K562 (cell line): ENCODE results near the gene ZNF804A. TPM values are rescaled to one million over a fixed set of nuclear protein-coding genes. Genes with fewer than 3 reads are reported as not detected.

Experiments used
- ATAC-seq: fragments of 200-7000 bp; cut with Tn5 transposase; 3 replicates; pipeline ENCODE4 v1.9.1; 2020; ENCODE audit warnings: moderate library complexity
- BruUV-seq: library from RNA; stranded (reverse); fragments of 400-500 nt; replicated peaks from 2 replicates; lab custom pipeline; 2021; lab: Mats Ljungman, UMichigan
- CTCF ChIA-PET: fragments of 300-600 bp; formaldehyde crosslinking; extraction: SDS; loops from one replicate; lab custom pipeline; 2021; ENCODE audit warnings: low intra/inter-chr PET ratio; lab: Yijun Ruan, JAX
- POLR2A ChIA-PET: fragments of 300-600, 350-650 bp; sonication (Branson Sonifier 250); formaldehyde crosslinking; extraction: SDS; loops from one replicate; lab custom pipeline; 2021; ENCODE audit warnings: antibody characterized with exemption, inconsistent platforms; lab: Yijun Ruan, JAX
- DNase-seq, 4 experiments: peaks; one replicate each; pipeline versions ENCODE4 v3.0.0 to v3.0.0-alpha.2; 2011 to 2018; ENCODE audit warnings: low spot score in 3 of 4, mixed read lengths in 3 of 4; ENCODE audit errors: extremely low read depth in 1 of 4
- FAIRE-seq: peaks from 2 replicates; lab custom pipeline; 2011; peaks lifted over from hg19 to GRCh38; lab: Jason Lieb, UNC
- H2AFZ ChIP-seq: 2 replicates; pipeline ENCODE4 v1.6.0; 2011; ENCODE audit warnings: low read depth, low read length, control low read depth, inconsistent platforms
- H3K27ac ChIP-seq: fragments of 200-600 bp; 3 replicates; pipeline ENCODE4 v1.8.0; 2011; ENCODE audit warnings: low read depth, mild to moderate bottlenecking, control low read depth, inconsistent platforms, low read length, moderate library complexity, mixed read lengths; ENCODE audit errors: extremely low read depth
- H3K27me3 ChIP-seq, 2 experiments: fragments of 300-600 bp in 1 of 2; 2 replicates in 1 of 2; 3 replicates in 1 of 2; pipeline versions ENCODE4 v1.6.0 to v1.8.0; 2011; ENCODE audit warnings: inconsistent platforms in 2 of 2, low read length in 2 of 2, mild to moderate bottlenecking in 1 of 2, mixed read lengths in 1 of 2, moderate library complexity in 1 of 2; ENCODE audit not compliant: control insufficient read depth in 2 of 2, insufficient read depth in 2 of 2
- H3K36me3 ChIP-seq: fragments of 300-600 bp; 3 replicates; pipeline ENCODE4 v1.8.0; 2011; ENCODE audit warnings: mild to moderate bottlenecking, low read length, inconsistent platforms; ENCODE audit not compliant: control insufficient read depth, insufficient read depth
- H3K4me1 ChIP-seq, 2 experiments: fragments of 200-600 bp in 1 of 2; replicated peaks in 1 of 2; 2 replicates in 1 of 2; 3 replicates in 1 of 2; pipeline versions ENCODE4 v1.5.1 to v1.8.0; 2011; ENCODE audit warnings: inconsistent platforms in 2 of 2, low read length in 2 of 2, mild to moderate bottlenecking in 1 of 2, mixed read lengths in 1 of 2, moderate library complexity in 1 of 2; ENCODE audit not compliant: control insufficient read depth in 2 of 2, insufficient read depth in 2 of 2
- H3K4me2 ChIP-seq: 2 replicates; pipeline ENCODE4 v1.6.1; 2011; ENCODE audit warnings: low read length, control low read depth, inconsistent platforms, mixed read lengths; ENCODE audit not compliant: insufficient read depth
- H3K4me3 ChIP-seq: fragments of 200-600 bp; sonication (generic), shearing (Covaris generic); 2 replicates; pipeline ENCODE4 v1.5.1; 2016; ENCODE audit warnings: control low read depth, inconsistent platforms
- H3K79me2 ChIP-seq: fragments of 200-600 bp; 3 replicates; pipeline ENCODE4 v1.8.0; 2011; ENCODE audit warnings: low read length, inconsistent platforms; ENCODE audit not compliant: control insufficient read depth, insufficient read depth
- H3K9ac ChIP-seq, 2 experiments: 2 replicates each; pipeline versions ENCODE4 v1.6.0 to v1.6.1; 2011; ENCODE audit warnings: low read depth in 2 of 2, low read length in 2 of 2, control low read depth in 1 of 2, inconsistent platforms in 1 of 2, mild to moderate bottlenecking in 1 of 2, mixed read lengths in 1 of 2; ENCODE audit not compliant: insufficient read depth in 1 of 2
- H3K9me1 ChIP-seq: one replicate; pipeline ENCODE4 v1.6.0; 2011; ENCODE audit warnings: inconsistent platforms, mild to moderate bottlenecking, low read length, moderate library complexity; ENCODE audit not compliant: control insufficient read depth, insufficient read depth
- H3K9me3 ChIP-seq: replicated peaks from 2 replicates; pipeline ENCODE4 v1.5.1; 2011; ENCODE audit warnings: low read depth, low read length, inconsistent platforms; ENCODE audit not compliant: control insufficient read depth, insufficient read depth
- H4K20me1 ChIP-seq: replicated peaks from 2 replicates; pipeline ENCODE4 v1.6.1; 2011; ENCODE audit warnings: low read length, inconsistent platforms, mixed read lengths; ENCODE audit not compliant: control insufficient read depth, insufficient read depth
- ARID3B ChIP-seq: fragments of 250-450 bp; sonication (Bioruptor Pico); IDR thresholded peaks from 2 replicates; pipeline ENCODE4 v1.4.0; 2020; ENCODE audit warnings: borderline replicate concordance
- BMI1 ChIP-seq: fragments of 150-350 bp; IDR thresholded peaks from 2 replicates; pipeline ENCODE4 v1.6.1; 2014; ENCODE audit warnings: low read length
- CLOCK ChIP-seq: fragments of 250-450 bp; sonication (Bioruptor Pico); IDR thresholded peaks from 2 replicates; pipeline ENCODE4 v1.4.0; 2020; ENCODE audit warnings: mild to moderate bottlenecking, moderate library complexity, borderline replicate concordance
- DIDO1 ChIP-seq: fragments of 450-650 bp; IDR thresholded peaks from 2 replicates; pipeline ENCODE4 v1.6.1; 2016; ENCODE audit warnings: low read depth, missing biosample characterization, missing genetic modification characterization
- ELF4 ChIP-seq: fragments of 450-650 bp; formaldehyde crosslinking; IDR thresholded peaks from 2 replicates; pipeline ENCODE4 v1.4.0; 2022; ENCODE audit warnings: missing genetic modification characterization
- ERF ChIP-seq: fragments of 450-650 bp; formaldehyde crosslinking; IDR thresholded peaks from 2 replicates; pipeline ENCODE4 v1.4.0; 2020; ENCODE audit warnings: mild to moderate bottlenecking, mixed read lengths
- MLLT1 ChIP-seq, 2 experiments: fragments of 450-650 bp; IDR thresholded peaks; 2 replicates each; pipeline ENCODE4 v1.6.1; 2016
- NFRKB ChIP-seq: fragments of 450-650 bp; IDR thresholded peaks from 2 replicates; pipeline ENCODE4 v1.6.1; 2016; ENCODE audit warnings: low read depth
- PHF20 ChIP-seq: fragments of 450-650 bp; IDR thresholded peaks from 2 replicates; pipeline ENCODE4 v1.6.1; 2018; ENCODE audit not compliant: partially characterized antibody
- RB1 ChIP-seq: fragments of 450-650 bp; IDR thresholded peaks from 2 replicates; pipeline ENCODE4 v1.6.1; 2017; ENCODE audit warnings: low read depth, mild to moderate bottlenecking
- THAP7 ChIP-seq: fragments of 250-450 bp; sonication (Bioruptor Pico); IDR thresholded peaks from 2 replicates; pipeline ENCODE4 v1.5.0; 2021
- WGBS: fragments of 100-300 bp; shearing (Covaris generic); methylation state at CpG from one replicate; pipeline ENCODE4 v1.1.6; 2016; ENCODE audit warnings: low coverage, mixed read lengths; ENCODE audit not compliant: insufficient coverage; ENCODE audit errors: missing lambda C conversion rate; 5-methylcytosine and 5-hydroxymethylcytosine counted together
- in situ Hi-C: fragments of 300-500 bp; cut with MboI; formaldehyde crosslinking; loops from 4 replicates; pipeline ENCODE4 v1.15.0; 2018; ENCODE audit warnings: inconsistent platforms, mixed read lengths
- intact Hi-C: fragments of 100-400 bp; cut with micrococcal nuclease; formaldehyde crosslinking; loops from 2 replicates; pipeline ENCODE4 v1.14.2; 2022
- polyA plus RNA-seq, 8 experiments: library from polyadenylated mRNA; depleted of rRNA in 4 of 8; stranded (reverse) in 5 of 8; unstranded in 3 of 8; fragments of >200 nt; fragmentation: Nextera tagmentation in 2 of 8; fragmentation: Illumina TruSeq in 1 of 8; extraction: Ambion mirVana in 2 of 8; extraction: Trizol in 1 of 8; gene quantifications; 2 replicates each; pipeline versions ENCODE4 v1.2.1 to v1.2.3, GENCODE V29; 2011 to 2014; ENCODE audit warnings: inconsistent platforms in 1 of 8, missing spikeins in 1 of 8
- total RNA-seq, 7 experiments: library from RNA; depleted of rRNA in 6 of 7; stranded (reverse); fragments of >200 nt in 6 of 7; fragmentation: Illumina TruSeq in 2 of 7; extraction: Trizol in 2 of 7; gene quantifications; 2 replicates each; pipeline versions ENCODE4 v1.2.1 to v1.2.3, GENCODE V29; 2011 to 2021; ENCODE audit warnings: low replicate concordance in 1 of 7

Gene ZNF804A
- total and polyA plus RNA-seq, 9 of the 15 experiments (the other 6 are each of a cell fraction or from before 2014, with no cell fraction given), result 0.01 to 1.2 (median 0.73) TPM

- H3K9ac ChIP-seq, result no peak overlapping the region
- H3K4me1 ChIP-seq, result no peaks in the 10 kb centered on the region
- BruUV-seq, result no TSS peak
- intact Hi-C loops, result no loop called here
- DNase-seq, result no peak
- no peaks in the 10 kb centered on the region for H3K79me2 ChIP-seq
- no peak overlapping the region for H2AFZ ChIP-seq
- no peak overlapping the region for H3K4me2 ChIP-seq
- TF ChIP-seq NFRKB, result no peak
- TF ChIP-seq, all 486 proteins: peak for 0
- 0% methylated on average over 1 of the region's 1 CpG for WGBS
- ChIA-PET POLR2A (no interaction called here), CTCF (no interaction called here)
- Histone ChIP-seq H3K27me3 (no peaks in the 10 kb centered on the region), H3K27ac (no peak overlapping the region), H3K9me3 (no peaks in the 10 kb centered on the region), H3K36me3 (no peaks in the 10 kb centered on the region), H3K9me1 (no peaks in the 10 kb centered on the region), H3K4me3 (no peak overlapping the region), H4K20me1 (no peaks in the 10 kb centered on the region)
- FAIRE-seq (no peak), ATAC-seq (no peak)
- in situ Hi-C loops, result no loop called here
These were observed 39.5 kb downstream of the ZNF804A start for GRCh38 chr2:184637781-184638180.

GRCh38 chr2:184644685-184645084 is 46.4 kb downstream of the ZNF804A start:
- in situ Hi-C loops, result no loop called here
- FAIRE-seq, result no peak
- TF ChIP-seq MLLT1 (IDR thresholded peaks at IDR 0.05) (no peak), PHF20 (no peak), ERF (CRISPR knock-in tag) (no peak), RB1 (no peak), CLOCK (CRISPR knock-in tag) (no peak), ARID3B (CRISPR knock-in tag) (no peak), ELF4 (CRISPR knock-in tag) (no peak), BMI1 (no peak), DIDO1 (tag) (no peak), THAP7 (CRISPR knock-in tag) (no peak)

More at GRCh38 chr2:184644685-184645084, 46.4 kb downstream of the ZNF804A start:
- no peaks in the 10 kb centered on the region for H3K36me3 ChIP-seq
- H3K9ac ChIP-seq, result no peak overlapping the region
- DNase-seq, result no peak
- no TSS peak for BruUV-seq
- H3K4me2 ChIP-seq, result no peak overlapping the region
- POLR2A ChIA-PET, result no interaction called here
- no peaks in the 10 kb centered on the region for H4K20me1 ChIP-seq
- no peaks in the 10 kb centered on the region for H3K79me2 ChIP-seq
- CTCF ChIA-PET, result no interaction called here
- H3K4me3 ChIP-seq, result no peak overlapping the region
- H3K27ac ChIP-seq, result no peak overlapping the region
- H3K9me1 ChIP-seq, result no peaks in the 10 kb centered on the region
- H3K4me1 ChIP-seq, result no peaks in the 10 kb centered on the region
- no peak for ATAC-seq
- no peak overlapping the region for H2AFZ ChIP-seq
- intact Hi-C loops, result no loop called here
- H3K27me3 ChIP-seq, result no peaks in the 10 kb centered on the region
- H3K9me3 ChIP-seq, result no peaks in the 10 kb centered on the region
